Eye (tissue), 1 donor: Measurements from ENCODE around the gene VAPB.

Experiments
- DNase-seq: peaks from one replicate; pipeline ENCODE4 v3.0.0-alpha.2; 2015

The VAPB gene

GRCh38 chr20:58438970-58439808, 50.2 kb downstream of the VAPB start:
- DNase-seq: no peak

- peak; percentile 47 for DNase-seq
These were observed 51.2 kb downstream of the VAPB start for GRCh38 chr20:58440021-58440767.

GRCh38 chr20:58441723-58442122, 52.7 kb downstream of the VAPB start:
- DNase-seq: no peak

GRCh38 chr20:58444746-58445255, 55.8 kb downstream of the VAPB start:
- peak; percentile 81 for DNase-seq

GRCh38 chr20:58446264-58446959, 57.4 kb downstream of the VAPB start:
- no peak for DNase-seq

GRCh38 chr20:58446960-58447265, 57.9 kb downstream of the VAPB start:
- no peak for DNase-seq

GRCh38 chr20:58447511-58448391, 58.7 kb downstream of the VAPB start:
- DNase-seq: peak; percentile 57

- DNase-seq: no peak
These were observed 59.9 kb downstream of the VAPB start for GRCh38 chr20:58448958-58449357.

- DNase-seq: peak; percentile 51
These were observed 60.7 kb downstream of the VAPB start for GRCh38 chr20:58449681-58450221.

GRCh38 chr20:58450254-58450653, 61.2 kb downstream of the VAPB start:
- no peak for DNase-seq

- DNase-seq: no peak
These were observed 63.7 kb downstream of the VAPB start for GRCh38 chr20:58452667-58453255.

GRCh38 chr20:58453391-58453790, 64.4 kb downstream of the VAPB start:
- DNase-seq: no peak

- DNase-seq: no peak
These were observed 65.4 kb downstream of the VAPB start for GRCh38 chr20:58454460-58454859.

GRCh38 chr20:58457083-58457695, 68.2 kb downstream of the VAPB start:
- peak; percentile 65 for DNase-seq

- peak; percentile 48 for DNase-seq
These were observed 69.5 kb downstream of the VAPB start for GRCh38 chr20:58458342-58459057.

GRCh38 chr20:58459058-58459750, 70.2 kb downstream of the VAPB start:
- peak; percentile 23 for DNase-seq

- no peak for DNase-seq
These were observed 72.1 kb downstream of the VAPB start for GRCh38 chr20:58461104-58461503.

- no peak for DNase-seq
These were observed 72.9 kb downstream of the VAPB start for GRCh38 chr20:58461899-58462298.

- no peak for DNase-seq
These were observed 74.2 kb downstream of the VAPB start for GRCh38 chr20:58463256-58463655.

GRCh38 chr20:58464838-58465237, 75.8 kb downstream of the VAPB start:
- DNase-seq: no peak
